SK-N-MC (cell line): ENCODE results near the gene OR6B1.

Experiments
- EZH2 ChIP-seq: fragments of 200-600 bp; sonication (generic); IDR thresholded peaks from one replicate; pipeline ENCODE4 v1.6.1; 2017; ENCODE audit warnings: antibody characterized with exemption
- FOXP2 ChIP-seq: optimal IDR thresholded peaks from 2 replicates; pipeline ENCODE3; 2011; ENCODE audit warnings: mild to moderate bottlenecking, moderate library complexity; ENCODE audit not compliant: insufficient read depth; ENCODE audit errors: extremely low read length, control extremely low read depth
- POLR2AphosphoS5 ChIP-seq: IDR thresholded peaks from 2 replicates; pipeline ENCODE4 v1.6.1; 2012; ENCODE audit warnings: mild to moderate bottlenecking, low read depth, low read length, borderline replicate concordance

DNA sequence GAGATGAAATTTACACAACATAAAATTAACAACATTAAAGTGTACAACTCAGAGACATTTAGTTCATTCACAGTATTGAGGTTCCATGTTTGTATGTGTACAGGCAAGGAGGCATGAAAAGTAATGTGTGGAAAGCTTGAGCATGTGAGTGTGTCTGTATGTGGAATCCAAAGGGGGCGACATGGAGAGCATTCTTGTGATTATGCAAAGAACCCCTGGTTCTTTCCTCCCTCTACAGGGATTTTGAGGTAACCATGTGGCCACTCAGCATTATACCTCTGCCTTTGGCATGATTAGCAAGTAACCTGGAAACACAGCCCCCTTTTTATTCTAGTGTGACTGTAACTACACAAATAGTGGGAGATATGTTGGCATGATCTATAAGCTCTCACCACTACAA, 24.5 kb upstream of the OR6B1 start:
- TF ChIP-seq EZH2 (no peak), POLR2AphosphoS5 (no peak), FOXP2 (no peak)
